Peyer's patch (tissue), 4 donors: ENCODE measurements around the gene SAPCD2. TPM values are rescaled to one million over a fixed set of nuclear protein-coding genes. Genes with fewer than 3 reads are reported as not detected.

Experiments used
- DNase-seq, 3 donors: peaks; one replicate each; pipeline ENCODE4 v3.0.0-alpha.2; 2017 to 2019
- H3K27ac ChIP-seq, 4 donors: fragments of 200-600 bp; sonication (generic); one replicate each; pipeline ENCODE4 v1.5.1; 2016 to 2019
- H3K27me3 ChIP-seq, 2 donors: fragments of 200-600 bp; sonication (generic); one replicate each; pipeline ENCODE4 v1.5.1; 2019
- H3K36me3 ChIP-seq, 3 donors: fragments of 200-600 bp; sonication (generic); one replicate each; pipeline ENCODE4 v1.5.1; 2016 to 2019
- H3K4me1 ChIP-seq, 4 donors: fragments of 200-600 bp; sonication (generic); one replicate each; pipeline ENCODE4 v1.5.1; 2016 to 2019
- H3K4me3 ChIP-seq, 4 donors: fragments of 200-600 bp; sonication (generic); 1 replicate in 3 of 4; 2 replicates in 1 of 4; pipeline ENCODE4 v1.5.1; 2016 to 2019; ENCODE audit warnings: mild to moderate bottlenecking in 1 of 4
- H3K9me3 ChIP-seq, 4 donors: fragments of 200-600 bp; sonication (generic); one replicate each; pipeline ENCODE4 v1.5.1; 2016 to 2019; ENCODE audit warnings: mild to moderate bottlenecking in 1 of 4
- CTCF ChIP-seq, 6 experiments: fragments of 450-650 bp in 4 of 6; fragments of 200-600 bp in 2 of 6; sonication (generic) in 1 of 6; IDR thresholded peaks; one replicate each; pipeline ENCODE4 v1.5.1; 2017 to 2019; ENCODE audit warnings: antibody characterized with exemption in 6 of 6, mild to moderate bottlenecking in 3 of 6, moderate library complexity in 1 of 6
- POLR2A ChIP-seq, 2 donors: fragments of 450-650 bp; IDR thresholded peaks; one replicate each; pipeline ENCODE4 v1.5.1; 2017; ENCODE audit warnings: antibody characterized with exemption in 2 of 2, mild to moderate bottlenecking in 2 of 2, moderate library complexity in 2 of 2
- total RNA-seq, 4 donors: library from RNA; depleted of rRNA; stranded (reverse); fragments of >200 nt; gene quantifications; one replicate each; pipeline ENCODE4 v1.1.0, GENCODE V29; 2016

Gene SAPCD2
- total RNA-seq, 4 donors from 2014 or later = 5.6 to 12.4 (median 7.9) TPM

DNA sequence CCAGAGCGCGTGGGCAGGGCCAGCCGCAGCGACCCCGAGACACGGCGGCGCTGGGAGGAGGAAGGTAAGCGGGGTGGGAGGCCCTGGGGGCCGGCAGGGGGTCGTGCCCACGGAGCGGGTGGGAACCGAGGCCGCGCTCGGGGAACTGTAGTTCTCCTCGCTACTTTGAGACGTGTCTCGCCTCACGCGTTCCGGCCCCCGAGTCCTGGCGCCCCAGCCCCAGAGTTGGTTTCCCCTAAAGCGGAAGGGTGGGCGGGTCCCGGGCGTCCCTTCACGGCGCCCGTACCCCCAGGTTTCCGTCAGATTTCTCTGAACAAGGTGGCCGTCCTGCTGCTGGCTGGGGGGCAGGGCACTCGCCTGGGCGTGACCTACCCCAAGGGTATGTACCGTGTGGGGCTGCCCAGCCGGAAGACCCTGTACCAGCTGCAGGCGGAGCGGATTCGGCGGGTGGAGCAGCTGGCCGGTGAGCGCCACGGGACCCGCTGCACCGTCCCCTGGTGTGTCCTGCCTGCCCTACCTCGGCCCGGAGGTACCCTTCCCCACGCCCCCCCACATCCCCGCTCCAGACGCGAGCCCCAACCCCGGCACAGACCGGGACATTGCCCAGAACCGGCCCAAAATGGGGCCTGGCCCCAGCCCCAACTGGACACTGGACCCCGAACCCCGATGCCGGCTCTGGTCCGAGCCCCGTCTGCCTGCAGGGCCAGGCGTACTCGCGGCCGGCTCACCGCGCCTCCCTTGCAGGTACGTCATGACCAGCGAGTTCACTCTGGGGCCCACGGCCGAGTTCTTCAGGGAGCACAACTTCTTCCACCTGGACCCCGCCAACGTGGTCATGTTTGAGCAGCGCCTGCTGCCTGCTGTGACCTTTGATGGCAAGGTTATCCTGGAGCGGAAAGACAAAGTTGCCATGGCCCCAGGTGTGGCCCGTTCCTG is 7.7 kb upstream of the SAPCD2 start:
- H3K36me3 ChIP-seq = peaks cover 0 to 19% (median 0%) of the 10 kb centered on the region in 3 donors
- peak overlapping the region in 3 of 4 donors; percentile 58 to 82 (median 77) for H3K27ac ChIP-seq
- no peaks in the 10 kb centered on the region for H3K27me3 ChIP-seq
- H3K9me3 ChIP-seq = no peaks in the 10 kb centered on the region
- H3K4me3 ChIP-seq = peak overlapping the region; percentile 56 to 75 (median 72)
- DNase-seq = peak in 2 of 3 donors; percentile 64 to 80
- TF ChIP-seq CTCF (IDR thresholded peaks at IDR 0.05) = no peak
- no peak for TF ChIP-seq POLR2A (IDR thresholded peaks at IDR 0.05)
- peaks cover 4 to 35% (median 12%) of the 10 kb centered on the region in 4 donors for H3K4me1 ChIP-seq

- no peak for TF ChIP-seq POLR2A (IDR thresholded peaks at IDR 0.05)
- no peak for TF ChIP-seq CTCF (IDR thresholded peaks at IDR 0.05)
- H3K27ac ChIP-seq = peak within 1 kb of the TSS; percentile 43 to 82 (median 68)
- peak; percentile 74 to 90 (median 87) for DNase-seq
- H3K4me1 ChIP-seq = peaks cover 4 to 35% (median 12%) of the 10 kb centered on the region in 4 donors
- H3K9me3 ChIP-seq = no peaks in the 10 kb centered on the region
- H3K27me3 ChIP-seq = no peaks in the 10 kb centered on the region
- H3K36me3 ChIP-seq = peaks cover 0 to 19% (median 0%) of the 10 kb centered on the region in 3 donors
- peak within 1 kb of the TSS; percentile 56 to 75 (median 72) for H3K4me3 ChIP-seq
Measured at GRCh38 chr9:137077010-137077747, 6.8 kb upstream of the SAPCD2 start, which contains the start of gene UAP1L1. TSS of gene UAP1L1 (plus strand) at chr9:137077517. CDS start at chr9:137077533, 16 bp downstream.

GRCh38 chr9:137076636-137077009 is 6.3 kb upstream of the SAPCD2 start:
- Histone ChIP-seq H3K27me3 (no peaks in the 10 kb centered on the region), H3K9me3 (no peaks in the 10 kb centered on the region), H3K4me1 (peaks cover 4 to 35% (median 12%) of the 10 kb centered on the region in 4 donors), H3K36me3 (peaks cover 0 to 19% (median 0%) of the 10 kb centered on the region in 3 donors), H3K27ac (peak overlapping the region; percentile 43 to 82 (median 58)), H3K4me3 (peak overlapping the region; percentile 56 to 75 (median 72))
- TF ChIP-seq CTCF (IDR thresholded peaks at IDR 0.05) (no peak), POLR2A (IDR thresholded peaks at IDR 0.05) (no peak)
- DNase-seq = no peak

DNA sequence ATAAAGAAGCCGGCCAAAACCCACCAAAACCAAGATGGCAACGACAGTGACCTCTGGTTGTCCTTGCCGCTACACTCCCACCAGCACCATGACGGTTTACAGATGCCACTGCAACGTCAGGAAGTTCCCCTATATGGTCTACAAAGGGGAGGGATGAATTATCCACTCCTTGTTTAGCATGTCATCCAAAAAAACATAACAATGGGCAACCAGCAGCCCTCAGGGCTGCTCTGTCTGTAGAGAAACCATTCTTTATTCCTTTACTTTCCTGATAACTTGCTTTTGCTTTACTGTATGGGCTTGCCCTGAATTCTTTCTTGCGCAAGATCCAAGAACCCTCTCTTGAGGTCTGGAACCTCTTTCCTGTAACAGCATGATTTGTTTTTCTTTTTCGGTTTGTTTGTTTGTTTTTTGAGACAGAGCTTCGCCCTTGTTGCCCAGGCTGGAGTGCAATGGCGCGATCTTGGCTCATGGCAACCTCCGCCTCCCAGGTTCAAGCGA is 5.0 kb upstream of the SAPCD2 start:
- TF ChIP-seq CTCF (IDR thresholded peaks at IDR 0.05) = no peak
- TF ChIP-seq POLR2A (IDR thresholded peaks at IDR 0.05) = no peak
- Histone ChIP-seq H3K36me3 (peaks cover 0 to 12% (median 0%) of the 10 kb centered on the region in 3 donors), H3K27ac (peak overlapping the region in 1 of 4 donors; percentile 42), H3K27me3 (no peaks in the 10 kb centered on the region), H3K4me1 (peaks cover 4 to 45% (median 16%) of the 10 kb centered on the region in 4 donors), H3K4me3 (no peak overlapping the region), H3K9me3 (no peaks in the 10 kb centered on the region)
- DNase-seq = no peak

DNA sequence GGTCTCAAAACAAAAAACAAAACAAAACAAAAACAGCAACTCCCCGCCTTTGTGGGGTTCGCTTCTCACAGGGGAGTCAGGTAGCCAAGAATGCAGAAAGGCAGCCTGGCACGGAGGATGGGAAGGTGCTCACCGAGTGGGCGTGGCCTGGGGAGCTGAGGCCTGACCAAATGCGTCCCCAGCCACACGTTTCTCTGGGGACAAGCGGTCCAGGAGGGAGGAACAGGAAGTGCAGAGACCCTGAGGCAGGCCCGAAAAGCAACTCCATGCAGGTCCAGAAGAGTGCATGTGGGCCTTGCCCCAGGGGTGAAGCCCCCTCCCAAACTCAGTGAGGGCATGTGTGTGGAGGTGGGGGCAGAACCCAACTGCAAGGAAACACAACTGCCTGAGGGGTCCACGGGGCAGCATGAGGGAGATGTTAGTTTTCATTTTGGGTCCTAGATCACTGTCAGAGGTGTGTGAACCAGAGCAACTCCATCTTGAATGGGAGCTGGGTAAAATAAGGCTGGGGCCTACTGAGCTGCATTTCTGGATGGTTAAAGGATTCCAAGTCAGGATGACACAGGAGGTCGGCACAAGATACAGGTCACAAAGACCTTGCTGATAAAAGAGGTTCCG is 4.4 kb upstream of the SAPCD2 start:
- H3K4me1 ChIP-seq = peaks cover 4 to 49% (median 19%) of the 10 kb centered on the region in 4 donors
- no peaks in the 10 kb centered on the region for H3K9me3 ChIP-seq
- no peaks in the 10 kb centered on the region for H3K27me3 ChIP-seq
- TF ChIP-seq CTCF (IDR thresholded peaks at IDR 0.05) (no peak), POLR2A (IDR thresholded peaks at IDR 0.05) (no peak)
- DNase-seq = peak in 2 of 3 donors; percentile 67 to 69
- no peak overlapping the region for H3K4me3 ChIP-seq
- H3K36me3 ChIP-seq = peaks cover 0 to 9% (median 0%) of the 10 kb centered on the region in 3 donors
- peak overlapping the region in 1 of 4 donors; percentile 42 for H3K27ac ChIP-seq
